ENCODE measurements around the gene STK4.

STK4 gene

GRCh38 chr20:44932916-44933315 lies 33.4 kb upstream of the STK4 start:
- H3K4me1 ChIP-seq (ENCODE audit: control insufficient read depth, insufficient read depth, low read length), result no peaks in the 10 kb centered on the region
- 98 to 99% methylated on average over 8 of the region's 8 CpGs for WGBS, 2 experiments
- no peak overlapping the region for H3K27ac ChIP-seq (ENCODE audit: insufficient read depth, low read depth, low read length, poor library complexity, severe bottlenecking)
- no peak overlapping the region for H3K4me3 ChIP-seq (ENCODE audit: insufficient read depth, low read depth, low read length)
- H3K27me3 ChIP-seq (ENCODE audit: control insufficient read depth, insufficient read depth, low read length, poor library complexity, severe bottlenecking), result no peaks in the 10 kb centered on the region
- H3K9me3 ChIP-seq (ENCODE audit: control insufficient read depth, low read length), result no peaks in the 10 kb centered on the region
- peaks cover 30% of the 10 kb centered on the region for H3K36me3 ChIP-seq (ENCODE audit: control insufficient read depth, insufficient read depth, low read length)

DNA sequence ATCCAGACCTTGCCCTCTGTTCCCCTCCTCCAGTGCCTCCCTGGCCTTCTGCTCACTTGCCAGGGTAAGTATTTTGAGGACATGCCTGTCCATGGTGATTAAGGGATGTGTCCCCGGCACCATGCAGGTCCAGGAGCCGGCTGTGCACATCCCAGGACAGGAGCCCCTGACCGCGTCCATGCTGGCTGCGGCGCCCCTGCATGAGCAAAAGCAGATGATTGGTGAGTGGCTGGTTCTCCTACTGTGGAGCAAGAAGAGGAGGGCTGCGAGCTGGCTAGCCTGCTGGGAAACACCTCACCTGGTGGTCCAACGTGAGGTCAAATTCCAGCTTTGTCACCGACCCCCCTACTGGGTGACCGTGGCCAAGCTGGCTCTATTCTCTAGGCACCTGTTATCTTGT lies 29.8 kb upstream of the STK4 start:
- WGBS, 2 experiments, result 93 to 94% methylated on average over 10 of the region's 10 CpGs

GRCh38 chr20:44938637-44939036 lies 27.7 kb upstream of the STK4 start:
- whole genome bisulfite sequencing, 2 experiments, result 95 to 96% methylated on average over 9 of the region's 9 CpGs
- Histone ChIP-seq H3K36me3 (ENCODE audit: control insufficient read depth, insufficient read depth, low read length) (peaks cover 31% of the 10 kb centered on the region), H3K4me3 (ENCODE audit: insufficient read depth, low read depth, low read length) (no peak overlapping the region)

More for the DNA sequence above, 29.8 kb upstream of the STK4 start:
- Histone ChIP-seq H3K27me3 (ENCODE audit: control insufficient read depth, insufficient read depth, low read length, poor library complexity, severe bottlenecking) (no peaks in the 10 kb centered on the region), H3K27ac (ENCODE audit: insufficient read depth, low read depth, low read length, poor library complexity, severe bottlenecking) (no peak overlapping the region), H3K9me3 (ENCODE audit: control insufficient read depth, low read length) (no peaks in the 10 kb centered on the region), H3K4me1 (ENCODE audit: control insufficient read depth, insufficient read depth, low read length) (no peaks in the 10 kb centered on the region), H3K4me3 (ENCODE audit: insufficient read depth, low read depth, low read length) (no peak overlapping the region), H3K36me3 (ENCODE audit: control insufficient read depth, insufficient read depth, low read length) (peaks cover 32% of the 10 kb centered on the region)

GRCh38 chr20:44941120-44941691 lies 25.1 kb upstream of the STK4 start:
- no peaks in the 10 kb centered on the region for H3K9me3 ChIP-seq (ENCODE audit: control insufficient read depth, low read length)
- no peaks in the 10 kb centered on the region for H3K27me3 ChIP-seq (ENCODE audit: control insufficient read depth, insufficient read depth, low read length, poor library complexity, severe bottlenecking)
- WGBS, 2 experiments, result 93 to 98% methylated on average over 7 of the region's 7 CpGs
- H3K27ac ChIP-seq (ENCODE audit: insufficient read depth, low read depth, low read length, poor library complexity, severe bottlenecking), result no peak overlapping the region
- H3K4me1 ChIP-seq (ENCODE audit: control insufficient read depth, insufficient read depth, low read length), result no peaks in the 10 kb centered on the region
- H3K4me3 ChIP-seq (ENCODE audit: insufficient read depth, low read depth, low read length), result no peak overlapping the region
- peaks cover 31% of the 10 kb centered on the region for H3K36me3 ChIP-seq (ENCODE audit: control insufficient read depth, insufficient read depth, low read length)

More at GRCh38 chr20:44938637-44939036, 27.7 kb upstream of the STK4 start:
- Histone ChIP-seq H3K27me3 (ENCODE audit: control insufficient read depth, insufficient read depth, low read length, poor library complexity, severe bottlenecking) (no peaks in the 10 kb centered on the region), H3K4me1 (ENCODE audit: control insufficient read depth, insufficient read depth, low read length) (no peaks in the 10 kb centered on the region), H3K9me3 (ENCODE audit: control insufficient read depth, low read length) (no peaks in the 10 kb centered on the region), H3K27ac (ENCODE audit: insufficient read depth, low read depth, low read length, poor library complexity, severe bottlenecking) (no peak overlapping the region)

- H3K4me3 ChIP-seq (ENCODE audit: insufficient read depth, low read depth, low read length), result no peak overlapping the region
- peaks cover 30% of the 10 kb centered on the region for H3K36me3 ChIP-seq (ENCODE audit: control insufficient read depth, insufficient read depth, low read length)
- H3K27ac ChIP-seq (ENCODE audit: insufficient read depth, low read depth, low read length, poor library complexity, severe bottlenecking), result no peak overlapping the region
- H3K27me3 ChIP-seq (ENCODE audit: control insufficient read depth, insufficient read depth, low read length, poor library complexity, severe bottlenecking), result no peaks in the 10 kb centered on the region
- 92 to 94% methylated on average over 4 of the region's 4 CpGs for WGBS, 2 experiments
- H3K4me1 ChIP-seq (ENCODE audit: control insufficient read depth, insufficient read depth, low read length), result no peaks in the 10 kb centered on the region
- H3K9me3 ChIP-seq (ENCODE audit: control insufficient read depth, low read length), result no peaks in the 10 kb centered on the region
These were observed 23.9 kb upstream of the STK4 start for GRCh38 chr20:44942264-44942973.

GRCh38 chr20:44943828-44944227 lies 22.5 kb upstream of the STK4 start:
- H3K27ac ChIP-seq (ENCODE audit: insufficient read depth, low read depth, low read length, poor library complexity, severe bottlenecking), result no peak overlapping the region
- no peaks in the 10 kb centered on the region for H3K27me3 ChIP-seq (ENCODE audit: control insufficient read depth, insufficient read depth, low read length, poor library complexity, severe bottlenecking)
- peaks cover 37% of the 10 kb centered on the region for H3K36me3 ChIP-seq (ENCODE audit: control insufficient read depth, insufficient read depth, low read length)

DNA sequence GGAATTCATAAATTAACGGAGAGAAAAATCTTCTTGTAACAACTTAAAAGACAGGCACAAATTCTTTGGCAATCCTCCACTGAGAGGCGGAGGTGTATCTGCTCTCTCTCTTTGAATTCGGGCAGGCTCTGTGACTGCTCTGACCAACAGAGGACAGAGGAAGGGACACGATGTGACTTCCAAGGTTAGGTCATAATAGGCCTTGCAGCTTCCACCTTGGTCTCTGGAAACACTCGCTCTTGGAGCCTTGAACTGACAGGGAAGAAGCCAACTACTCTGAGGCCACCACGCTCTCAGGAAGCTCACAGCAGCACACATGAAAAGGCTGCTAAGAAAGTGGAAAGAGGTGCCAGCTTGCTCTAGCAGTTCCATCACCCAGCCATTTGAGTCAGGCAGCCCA lies 21.1 kb upstream of the STK4 start:
- 95% methylated on average over 6 of the region's 6 CpGs for WGBS, 2 experiments
- H3K9me3 ChIP-seq (ENCODE audit: control insufficient read depth, low read length), result no peaks in the 10 kb centered on the region
- H3K27ac ChIP-seq (ENCODE audit: insufficient read depth, low read depth, low read length, poor library complexity, severe bottlenecking), result no peak overlapping the region
- peaks cover 46% of the 10 kb centered on the region for H3K36me3 ChIP-seq (ENCODE audit: control insufficient read depth, insufficient read depth, low read length)
- no peaks in the 10 kb centered on the region for H3K27me3 ChIP-seq (ENCODE audit: control insufficient read depth, insufficient read depth, low read length, poor library complexity, severe bottlenecking)
- no peak overlapping the region for H3K4me3 ChIP-seq (ENCODE audit: insufficient read depth, low read depth, low read length)
- H3K4me1 ChIP-seq (ENCODE audit: control insufficient read depth, insufficient read depth, low read length), result no peaks in the 10 kb centered on the region

More at GRCh38 chr20:44943828-44944227, 22.5 kb upstream of the STK4 start:
- 96 to 99% methylated on average over 3 of the region's 4 CpGs for WGBS, 2 experiments
- no peak overlapping the region for H3K4me3 ChIP-seq (ENCODE audit: insufficient read depth, low read depth, low read length)
- no peaks in the 10 kb centered on the region for H3K4me1 ChIP-seq (ENCODE audit: control insufficient read depth, insufficient read depth, low read length)
- no peaks in the 10 kb centered on the region for H3K9me3 ChIP-seq (ENCODE audit: control insufficient read depth, low read length)

GRCh38 chr20:44946271-44946852 lies 19.9 kb upstream of the STK4 start:
- Histone ChIP-seq H3K36me3 (ENCODE audit: control insufficient read depth, insufficient read depth, low read length) (peaks cover 54% of the 10 kb centered on the region), H3K27me3 (ENCODE audit: control insufficient read depth, insufficient read depth, low read length, poor library complexity, severe bottlenecking) (no peaks in the 10 kb centered on the region), H3K27ac (ENCODE audit: insufficient read depth, low read depth, low read length, poor library complexity, severe bottlenecking) (no peak overlapping the region), H3K9me3 (ENCODE audit: control insufficient read depth, low read length) (no peaks in the 10 kb centered on the region), H3K4me3 (ENCODE audit: insufficient read depth, low read depth, low read length) (no peak overlapping the region), H3K4me1 (ENCODE audit: control insufficient read depth, insufficient read depth, low read length) (no peaks in the 10 kb centered on the region)
- 85 to 91% methylated on average over 2 of the region's 2 CpGs for WGBS, 2 experiments

- H3K9me3 ChIP-seq (ENCODE audit: control insufficient read depth, low read length), result no peaks in the 10 kb centered on the region
- no peaks in the 10 kb centered on the region for H3K27me3 ChIP-seq (ENCODE audit: control insufficient read depth, insufficient read depth, low read length, poor library complexity, severe bottlenecking)
- H3K4me1 ChIP-seq (ENCODE audit: control insufficient read depth, insufficient read depth, low read length), result no peaks in the 10 kb centered on the region
- no peak overlapping the region for H3K27ac ChIP-seq (ENCODE audit: insufficient read depth, low read depth, low read length, poor library complexity, severe bottlenecking)
- peaks cover 53% of the 10 kb centered on the region for H3K36me3 ChIP-seq (ENCODE audit: control insufficient read depth, insufficient read depth, low read length)
- 94 to 95% methylated on average over 5 of the region's 5 CpGs for WGBS, 2 experiments
- no peak overlapping the region for H3K4me3 ChIP-seq (ENCODE audit: insufficient read depth, low read depth, low read length)
These were observed 18.2 kb upstream of the STK4 start for GRCh38 chr20:44948107-44948506.

DNA sequence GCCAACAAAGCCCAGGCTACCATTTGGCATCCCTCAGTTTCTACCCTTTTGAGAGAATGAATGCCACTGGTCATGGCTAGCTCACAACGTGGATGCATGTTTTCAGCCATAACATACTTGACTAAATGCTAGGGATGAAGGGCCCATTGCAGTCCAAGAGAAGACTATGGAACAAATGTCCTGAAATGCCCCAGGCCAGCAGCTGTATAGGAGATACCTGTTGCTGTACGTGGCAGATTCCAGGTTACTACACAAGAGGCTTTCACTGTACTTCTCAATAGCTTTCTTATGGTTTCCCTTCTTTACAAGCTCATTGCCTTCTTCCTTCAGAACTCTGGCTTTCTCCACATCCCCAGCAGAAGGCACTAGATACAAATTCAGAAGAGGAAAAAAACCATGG lies 17.8 kb upstream of the STK4 start:
- H3K4me1 ChIP-seq (ENCODE audit: control insufficient read depth, insufficient read depth, low read length), result no peaks in the 10 kb centered on the region
- no peak overlapping the region for H3K27ac ChIP-seq (ENCODE audit: insufficient read depth, low read depth, low read length, poor library complexity, severe bottlenecking)
- no peaks in the 10 kb centered on the region for H3K9me3 ChIP-seq (ENCODE audit: control insufficient read depth, low read length)
- no peak overlapping the region for H3K4me3 ChIP-seq (ENCODE audit: insufficient read depth, low read depth, low read length)
- H3K36me3 ChIP-seq (ENCODE audit: control insufficient read depth, insufficient read depth, low read length), result peaks cover 57% of the 10 kb centered on the region
- WGBS, 2 experiments, result 93 to 94% methylated on average over 2 of the region's 2 CpGs
- no peaks in the 10 kb centered on the region for H3K27me3 ChIP-seq (ENCODE audit: control insufficient read depth, insufficient read depth, low read length, poor library complexity, severe bottlenecking)
